D721Med (cell line): ENCODE measurements around the gene MBD2.
A peak's percentile ranks its signal among the peaks of the same experiment; 100 is the strongest.

ENCODE experiments used
- DNase-seq: peaks from one replicate; pipeline ENCODE4 v3.0.0; 2011; ENCODE audit warnings: low spot score; ENCODE audit not compliant: insufficient read length
- FAIRE-seq: peaks from 2 replicates; lab custom pipeline; 2011; peaks lifted over from hg19 to GRCh38; lab: Jason Lieb, UNC
- TF ChIP-seq, protein P1 (sequence below): IDR thresholded peaks from 2 replicates; pipeline ENCODE4 v1.5.1; 2012; ENCODE audit warnings: mild to moderate bottlenecking, control low read depth; ENCODE audit not compliant: insufficient read depth; ENCODE audit errors: missing control alignments

Gene MBD2

DNA sequence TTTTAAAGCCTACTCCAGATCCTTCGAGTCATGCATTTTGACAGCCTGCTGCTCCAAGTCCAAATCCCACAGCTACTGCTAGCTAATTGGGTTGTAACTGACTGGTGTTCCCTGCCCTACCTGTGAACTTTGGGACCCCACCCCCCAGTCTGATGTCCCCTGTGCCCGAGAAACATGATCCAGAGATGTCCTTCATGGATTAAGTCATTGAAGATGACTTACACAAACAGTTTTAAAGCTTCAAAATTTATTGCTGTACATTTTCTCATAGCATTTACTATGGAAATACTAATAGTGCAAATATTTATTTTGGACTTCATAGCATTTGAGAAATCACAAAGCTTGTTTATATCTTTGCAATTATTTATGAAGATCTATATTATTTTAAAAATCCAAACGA, 73.1 kb downstream of the MBD2 start:
- FAIRE-seq = no peak
- TF ChIP-seq, protein P1, sequence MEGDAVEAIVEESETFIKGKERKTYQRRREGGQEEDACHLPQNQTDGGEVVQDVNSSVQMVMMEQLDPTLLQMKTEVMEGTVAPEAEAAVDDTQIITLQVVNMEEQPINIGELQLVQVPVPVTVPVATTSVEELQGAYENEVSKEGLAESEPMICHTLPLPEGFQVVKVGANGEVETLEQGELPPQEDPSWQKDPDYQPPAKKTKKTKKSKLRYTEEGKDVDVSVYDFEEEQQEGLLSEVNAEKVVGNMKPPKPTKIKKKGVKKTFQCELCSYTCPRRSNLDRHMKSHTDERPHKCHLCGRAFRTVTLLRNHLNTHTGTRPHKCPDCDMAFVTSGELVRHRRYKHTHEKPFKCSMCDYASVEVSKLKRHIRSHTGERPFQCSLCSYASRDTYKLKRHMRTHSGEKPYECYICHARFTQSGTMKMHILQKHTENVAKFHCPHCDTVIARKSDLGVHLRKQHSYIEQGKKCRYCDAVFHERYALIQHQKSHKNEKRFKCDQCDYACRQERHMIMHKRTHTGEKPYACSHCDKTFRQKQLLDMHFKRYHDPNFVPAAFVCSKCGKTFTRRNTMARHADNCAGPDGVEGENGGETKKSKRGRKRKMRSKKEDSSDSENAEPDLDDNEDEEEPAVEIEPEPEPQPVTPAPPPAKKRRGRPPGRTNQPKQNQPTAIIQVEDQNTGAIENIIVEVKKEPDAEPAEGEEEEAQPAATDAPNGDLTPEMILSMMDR = no peak
- no peak for DNase-seq

- FAIRE-seq (no peak), DNase-seq (no peak)
- TF ChIP-seq, protein P1 = no peak
Measured at GRCh38 chr18:54150226-54150625, 74.2 kb downstream of the MBD2 start.

DNA sequence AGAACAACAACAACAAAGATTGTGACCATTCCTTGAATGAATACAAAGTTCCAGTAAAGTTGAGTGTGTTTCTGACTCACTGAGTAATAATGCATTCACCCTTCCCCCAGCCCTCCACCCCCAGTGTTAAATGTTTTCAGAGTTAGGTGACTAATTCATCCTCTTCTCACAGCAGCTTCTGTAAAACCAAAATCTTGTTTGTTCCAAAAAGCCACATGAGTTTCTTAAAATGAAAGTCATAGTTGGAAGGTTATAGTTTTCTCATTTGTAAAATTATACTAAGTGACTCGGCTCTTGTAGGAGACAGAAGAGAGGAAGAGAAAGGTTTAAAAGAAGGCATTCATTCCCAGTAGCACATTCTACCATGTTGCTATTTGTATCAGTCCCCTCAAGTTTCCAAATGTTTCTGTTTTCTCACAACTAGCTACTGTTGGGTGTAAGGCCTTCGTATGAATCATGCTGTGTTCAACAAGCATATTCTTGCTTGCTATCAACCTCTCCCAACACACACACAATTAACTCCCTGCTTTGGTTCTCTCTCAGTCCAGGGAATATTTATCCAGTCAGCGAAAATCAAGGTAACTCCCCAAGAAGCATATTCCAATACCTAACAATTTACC, 75.3 kb downstream of the MBD2 start:
- FAIRE-seq = no peak
- TF ChIP-seq, protein P1 = no peak

DNA sequence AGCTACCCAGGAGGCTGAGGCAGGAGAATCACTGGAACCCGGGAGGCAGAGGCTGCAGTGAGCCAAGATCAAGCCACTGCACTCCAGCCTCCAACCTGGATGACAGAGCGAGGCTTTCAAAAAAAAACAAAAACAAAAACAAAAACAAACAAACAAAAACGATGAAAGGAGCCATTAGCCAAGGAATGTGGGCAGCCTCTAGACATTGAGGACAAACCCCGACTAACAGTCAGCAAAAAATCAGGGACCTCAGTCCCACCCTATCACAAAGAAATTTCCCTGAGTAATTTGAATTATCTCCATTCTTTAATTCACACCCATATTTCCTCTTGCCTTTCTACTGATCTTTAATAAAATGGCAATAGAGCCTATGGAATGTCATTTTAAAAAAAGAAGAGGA, 75.8 kb downstream of the MBD2 start:
- FAIRE-seq = no peak
- TF ChIP-seq, protein P1 = no peak

More for the DNA sequence above, 75.3 kb downstream of the MBD2 start:
- DNase-seq = no peak

GRCh38 chr18:54148151-54148550, 76.3 kb downstream of the MBD2 start:
- DNase-seq = peak; percentile 60
- TF ChIP-seq, protein P1 = no peak
- peak; percentile 100 for FAIRE-seq

More for the DNA sequence above, 75.8 kb downstream of the MBD2 start:
- no peak for DNase-seq

DNA sequence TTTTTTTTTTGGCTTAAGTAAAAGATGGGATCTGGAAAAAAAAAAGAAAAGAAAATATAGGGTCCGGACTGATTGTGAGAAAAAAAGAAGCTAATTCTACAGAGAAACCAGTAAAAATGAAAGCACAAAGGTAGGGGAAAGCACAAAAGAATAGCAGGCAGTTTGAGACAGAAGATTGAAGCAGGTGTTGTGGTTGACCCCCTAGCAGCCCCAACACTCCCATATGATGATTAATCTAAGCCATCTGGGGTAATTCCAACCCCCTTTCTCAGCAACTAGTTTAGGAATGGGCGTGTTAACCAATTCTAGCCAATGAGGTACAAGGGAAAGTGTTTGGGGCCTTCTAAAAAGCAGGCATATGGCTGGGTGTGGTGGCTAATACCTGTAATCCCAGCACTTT, 77.0 kb downstream of the MBD2 start:
- no peak for FAIRE-seq
- DNase-seq = no peak
- TF ChIP-seq, protein P1 = no peak

DNA sequence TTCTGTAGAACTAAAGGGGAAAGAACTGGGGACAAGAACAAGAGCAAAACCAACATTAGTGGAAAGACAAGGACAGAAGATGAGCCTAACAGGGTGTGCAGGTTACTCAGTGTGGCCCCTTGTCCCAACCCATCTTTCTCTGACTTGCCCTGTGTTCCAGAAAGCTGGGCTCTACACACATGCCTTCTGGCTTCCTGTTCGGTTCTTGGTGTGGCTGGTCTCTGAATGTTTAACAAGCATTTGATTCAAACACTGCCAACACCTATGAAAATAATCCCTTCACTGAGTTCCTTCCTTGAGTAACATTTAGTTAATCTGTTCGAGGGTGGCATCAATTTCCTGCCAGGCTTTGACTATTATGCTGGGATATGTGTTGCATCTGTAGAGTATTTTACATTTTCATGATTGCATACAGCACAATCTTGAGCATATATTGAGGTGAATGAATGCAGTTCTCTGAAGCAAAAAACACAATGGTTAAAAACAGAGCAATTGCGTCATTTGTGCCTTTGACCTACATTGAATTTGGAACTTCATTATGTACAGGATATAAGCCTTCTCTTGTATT, 83.3 kb downstream of the MBD2 start:
- FAIRE-seq = no peak
- TF ChIP-seq, protein P1 = no peak
- no peak for DNase-seq
